CD8-positive, alpha-beta memory T cell (primary cell): ENCODE measurements around the gene CNTNAP5. TPM values are rescaled to one million over a fixed set of nuclear protein-coding genes. Genes with fewer than 3 reads are reported as not detected.

Experiments
- CTCF ChIA-PET: fragments of 350-600 bp; sonication (Branson Sonifier 250); formaldehyde crosslinking; loops from one replicate; lab custom pipeline; 2021; ENCODE audit warnings: antibody characterized with exemption; lab: Charles Lee
- POLR2A ChIA-PET: fragments of 350-600 bp; sonication (Branson Sonifier 250); formaldehyde crosslinking; loops from one replicate; lab custom pipeline; 2021; ENCODE audit warnings: antibody characterized with exemption; lab: Charles Lee
- DNase-seq, 5 donors: peaks; one replicate each; pipeline versions ENCODE4 v3.0.0 to v3.0.0-alpha.2; 2020 to 2022; ENCODE audit warnings: mixed read lengths in 1 of 5
- H3K27ac ChIP-seq: one replicate; pipeline ENCODE4 v1.7.0; 2013; ENCODE audit warnings: low read depth, mild to moderate bottlenecking, low read length, moderate library complexity
- H3K27me3 ChIP-seq: 2 replicates; pipeline ENCODE4 v1.7.0; 2013; ENCODE audit warnings: low read length, mild to moderate bottlenecking; ENCODE audit not compliant: insufficient read depth, poor library complexity, severe bottlenecking
- H3K36me3 ChIP-seq: 2 replicates; pipeline ENCODE4 v1.7.0; 2013; ENCODE audit warnings: mild to moderate bottlenecking, low read length, moderate library complexity; ENCODE audit not compliant: insufficient read depth
- H3K4me1 ChIP-seq: 2 replicates; pipeline ENCODE4 v1.7.0; 2013; ENCODE audit warnings: mild to moderate bottlenecking, low read length, moderate library complexity; ENCODE audit not compliant: insufficient read depth
- H3K4me3 ChIP-seq: 2 replicates; pipeline ENCODE4 v1.7.0; 2013; ENCODE audit warnings: mild to moderate bottlenecking, low read length
- H3K9me3 ChIP-seq: 2 replicates; pipeline ENCODE4 v1.7.0; 2013; ENCODE audit warnings: mild to moderate bottlenecking, low read length
- H3K27ac Mint-ChIP-seq, 8 donors: one replicate each; pipeline ENCODE4 v1.8.0; 2020 to 2021; ENCODE audit warnings: mixed read lengths in 8 of 8, mild to moderate bottlenecking in 6 of 8, inconsistent platforms in 3 of 8, moderate library complexity in 3 of 8
- H3K27me3 Mint-ChIP-seq, 2 donors: one replicate each; pipeline ENCODE4 v1.8.0; 2020 to 2021; ENCODE audit warnings: mixed read lengths in 2 of 2, mild to moderate bottlenecking in 1 of 2, moderate library complexity in 1 of 2
- H3K36me3 Mint-ChIP-seq, 3 donors: one replicate each; pipeline ENCODE4 v1.8.0; 2020 to 2021; ENCODE audit warnings: mixed read lengths in 3 of 3, inconsistent platforms in 1 of 3, mild to moderate bottlenecking in 1 of 3
- H3K4me1 Mint-ChIP-seq, 3 donors: one replicate each; pipeline ENCODE4 v1.8.0; 2020 to 2021; ENCODE audit warnings: mixed read lengths in 3 of 3, inconsistent platforms in 1 of 3, mild to moderate bottlenecking in 1 of 3
- H3K4me3 Mint-ChIP-seq, 7 donors: one replicate each; pipeline ENCODE4 v1.8.0; 2020 to 2021; ENCODE audit warnings: mixed read lengths in 7 of 7, mild to moderate bottlenecking in 6 of 7, moderate library complexity in 4 of 7, inconsistent platforms in 2 of 7
- H3K9me3 Mint-ChIP-seq, 5 donors: one replicate each; pipeline ENCODE4 v1.8.0; 2020 to 2022; ENCODE audit warnings: mixed read lengths in 5 of 5, mild to moderate bottlenecking in 3 of 5, moderate library complexity in 2 of 5, inconsistent platforms in 1 of 5
- polyA plus RNA-seq: library from polyadenylated mRNA; unstranded; fragments of 300-500 nt; fragmentation: Illumina TruSeq; gene quantifications from one replicate; pipeline ENCODE4 v1.2.3, GENCODE V29; 2021
- total RNA-seq, 2 experiments: library from RNA; stranded (reverse); gene quantifications; one replicate each; pipeline ENCODE4 v1.2.3, GENCODE V29; 2021

The CNTNAP5 gene
- total and polyA plus RNA-seq, 3 experiments from 2014 or later = not detected

DNA sequence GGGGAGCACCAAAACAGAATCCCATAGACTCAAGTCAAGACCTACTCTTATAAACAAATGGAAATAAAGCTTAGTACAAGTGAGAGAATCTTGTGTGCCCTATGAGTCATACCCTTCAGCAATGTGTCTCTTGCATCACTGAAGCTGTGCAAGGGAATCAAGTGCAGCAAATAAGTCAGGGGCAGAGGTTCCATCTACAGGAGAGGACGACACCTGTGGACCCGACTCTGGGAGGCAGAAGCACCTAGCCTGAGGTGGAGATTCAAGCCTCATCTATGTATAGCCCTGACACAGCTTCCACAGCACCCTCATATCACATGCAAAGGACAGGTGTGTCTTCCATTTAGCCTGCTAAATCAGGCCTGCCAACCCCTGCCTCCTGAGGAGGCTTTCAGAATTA is 298.2 kb downstream of the CNTNAP5 start:
- H3K27me3 Mint-ChIP-seq = peaks cover 0 to 2% of the 10 kb centered on the region in 2 donors
- H3K4me3 Mint-ChIP-seq = no peak overlapping the region
- DNase-seq = no peak

DNA sequence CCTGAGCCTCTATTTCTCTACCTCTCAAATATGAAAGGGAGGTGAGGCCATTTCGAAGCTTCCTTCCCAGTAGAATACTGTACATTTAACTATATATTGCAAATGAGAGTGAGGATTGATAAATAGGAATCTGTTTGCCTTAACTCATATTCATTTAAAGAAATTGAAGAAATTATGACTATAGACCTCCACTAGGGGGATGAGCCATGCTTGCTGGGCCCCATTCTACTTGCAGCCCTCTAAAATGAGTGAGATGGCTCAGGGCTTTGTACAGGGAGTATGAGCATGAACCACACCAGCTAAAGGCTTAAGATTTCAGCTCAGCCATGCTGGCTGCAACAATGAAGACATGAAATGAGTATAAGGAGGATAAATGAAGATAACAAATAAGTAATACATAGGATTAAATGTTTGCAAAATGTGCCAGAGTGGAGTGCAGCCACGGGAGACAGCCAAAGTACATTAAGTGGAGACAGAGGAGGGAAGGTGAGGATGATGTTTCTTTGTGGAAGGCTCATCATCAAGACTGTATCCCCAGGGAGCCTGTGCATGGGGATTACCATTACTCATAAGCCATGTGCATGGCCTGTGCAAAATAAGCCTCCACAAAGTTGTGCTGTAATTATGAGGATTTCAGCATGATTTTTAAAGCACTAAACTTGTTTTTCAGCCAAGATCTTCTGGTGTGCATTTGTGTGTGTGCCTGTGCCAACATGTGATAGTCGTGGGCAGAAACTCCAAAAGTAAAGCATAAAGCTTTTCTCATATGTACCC is 300.8 kb downstream of the CNTNAP5 start:
- no peaks in the 10 kb centered on the region for H3K36me3 Mint-ChIP-seq
- H3K27me3 Mint-ChIP-seq = peaks cover 0 to 2% of the 10 kb centered on the region in 2 donors
- H3K27ac Mint-ChIP-seq = no peak overlapping the region
- peaks cover 5 to 13% (median 10%) of the 10 kb centered on the region in 5 donors for H3K9me3 Mint-ChIP-seq
- POLR2A ChIA-PET = no interaction called here
- Histone ChIP-seq H3K36me3 (no peaks in the 10 kb centered on the region), H3K9me3 (no peaks in the 10 kb centered on the region), H3K4me1 (no peaks in the 10 kb centered on the region), H3K27me3 (no peaks in the 10 kb centered on the region), H3K4me3 (no peak overlapping the region), H3K27ac (no peak overlapping the region)
- no peak overlapping the region for H3K4me3 Mint-ChIP-seq
- CTCF ChIA-PET = no interaction called here
- H3K4me1 Mint-ChIP-seq = no peaks in the 10 kb centered on the region
- no peak for DNase-seq

More for the DNA sequence above, 298.2 kb downstream of the CNTNAP5 start:
- POLR2A ChIA-PET = no interaction called here
- Histone ChIP-seq H3K9me3 (no peaks in the 10 kb centered on the region), H3K27me3 (no peaks in the 10 kb centered on the region), H3K4me1 (no peaks in the 10 kb centered on the region), H3K36me3 (no peaks in the 10 kb centered on the region), H3K27ac (no peak overlapping the region), H3K4me3 (no peak overlapping the region)
- CTCF ChIA-PET = no interaction called here
- H3K9me3 Mint-ChIP-seq = peaks cover 4 to 22% (median 11%) of the 10 kb centered on the region in 5 donors
- H3K36me3 Mint-ChIP-seq = no peaks in the 10 kb centered on the region
- H3K27ac Mint-ChIP-seq = no peak overlapping the region
- H3K4me1 Mint-ChIP-seq = no peaks in the 10 kb centered on the region

DNA sequence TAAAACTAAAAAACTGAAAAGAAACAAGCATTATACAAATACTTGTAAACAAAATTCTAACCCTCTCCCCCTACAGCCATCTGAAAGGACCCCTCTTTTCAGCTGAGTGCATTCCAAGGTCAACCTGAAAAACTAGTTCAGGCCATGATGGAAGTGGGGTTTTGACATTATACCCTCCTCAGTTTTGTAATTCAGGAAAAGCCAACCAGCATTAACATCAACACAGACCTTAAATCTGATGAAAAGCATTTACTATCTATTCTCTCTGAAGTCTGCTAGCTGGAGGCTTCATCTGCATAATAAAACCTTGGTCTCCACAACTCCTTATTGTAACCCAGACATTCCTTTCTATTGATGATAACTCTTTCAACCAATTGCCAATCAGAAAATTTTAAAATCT is 302.2 kb downstream of the CNTNAP5 start:
- DNase-seq = no peak
- CTCF ChIA-PET = no interaction called here
- Histone ChIP-seq H3K27ac (no peak overlapping the region), H3K36me3 (no peaks in the 10 kb centered on the region), H3K4me3 (no peak overlapping the region), H3K9me3 (no peaks in the 10 kb centered on the region), H3K27me3 (no peaks in the 10 kb centered on the region), H3K4me1 (no peaks in the 10 kb centered on the region)
- H3K4me1 Mint-ChIP-seq = no peaks in the 10 kb centered on the region
- H3K9me3 Mint-ChIP-seq = peaks cover 5 to 12% (median 10%) of the 10 kb centered on the region in 5 donors
- peaks cover 0 to 2% of the 10 kb centered on the region in 2 donors for H3K27me3 Mint-ChIP-seq
- POLR2A ChIA-PET = no interaction called here
- H3K27ac Mint-ChIP-seq = no peak overlapping the region
- no peaks in the 10 kb centered on the region for H3K36me3 Mint-ChIP-seq
- no peak overlapping the region for H3K4me3 Mint-ChIP-seq

DNA sequence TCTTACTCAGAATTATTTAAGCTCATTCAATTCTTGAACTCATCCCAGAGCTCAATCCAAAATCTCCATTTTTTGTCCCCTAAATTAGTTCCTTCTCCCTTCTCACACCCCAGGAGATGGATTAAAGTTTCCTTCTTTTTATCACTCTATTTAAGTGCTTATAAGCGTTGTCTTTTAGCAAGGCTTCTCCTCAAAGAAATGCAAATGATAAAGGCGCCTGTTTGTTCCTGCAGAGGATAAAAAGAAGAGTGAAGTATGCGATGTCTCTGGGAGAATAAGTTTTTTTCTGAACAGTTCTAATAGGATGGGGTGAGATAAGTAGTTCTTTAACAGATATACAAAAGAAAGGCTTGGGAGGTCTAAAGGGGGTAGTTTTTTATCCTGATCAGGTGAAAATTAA is 303.3 kb downstream of the CNTNAP5 start:
- no peak for DNase-seq
- Histone ChIP-seq H3K9me3 (no peaks in the 10 kb centered on the region), H3K4me3 (no peak overlapping the region), H3K27me3 (no peaks in the 10 kb centered on the region), H3K36me3 (no peaks in the 10 kb centered on the region), H3K4me1 (no peaks in the 10 kb centered on the region), H3K27ac (no peak overlapping the region)
- H3K27me3 Mint-ChIP-seq = peaks cover 0 to 2% of the 10 kb centered on the region in 2 donors
- POLR2A ChIA-PET = no interaction called here
- H3K36me3 Mint-ChIP-seq = no peaks in the 10 kb centered on the region
- no peak overlapping the region for H3K4me3 Mint-ChIP-seq
- H3K4me1 Mint-ChIP-seq = no peaks in the 10 kb centered on the region
- H3K9me3 Mint-ChIP-seq = peaks cover 5 to 12% (median 10%) of the 10 kb centered on the region in 5 donors
- CTCF ChIA-PET = no interaction called here
- no peak overlapping the region for H3K27ac Mint-ChIP-seq

DNA sequence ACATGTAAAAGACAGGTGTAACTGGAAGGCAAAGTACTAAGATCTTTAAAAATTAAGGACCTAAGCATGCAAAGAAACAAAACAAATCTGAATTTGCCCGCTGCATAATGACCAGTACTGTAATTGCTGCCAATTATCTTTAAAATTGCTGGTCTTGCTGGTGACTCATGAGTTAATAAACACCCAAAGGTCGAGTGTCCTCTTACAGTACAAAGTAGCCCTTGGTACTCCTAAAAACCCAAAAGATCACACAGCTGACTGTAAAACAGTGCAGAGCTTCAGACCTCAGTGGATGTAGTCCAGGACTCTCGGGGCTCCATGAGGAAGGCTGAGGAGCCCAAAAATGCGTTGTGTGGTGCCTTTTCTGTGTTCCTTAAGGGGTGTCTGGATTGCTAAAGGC is 308.7 kb downstream of the CNTNAP5 start:
- Histone ChIP-seq H3K9me3 (no peaks in the 10 kb centered on the region), H3K27me3 (no peaks in the 10 kb centered on the region), H3K36me3 (no peaks in the 10 kb centered on the region), H3K4me1 (no peaks in the 10 kb centered on the region), H3K27ac (no peak overlapping the region), H3K4me3 (no peak overlapping the region)
- Mint-ChIP-seq H3K27ac (peak overlapping the region in 1 of 8 donors; percentile 18), H3K9me3 (peaks cover 2 to 18% (median 8%) of the 10 kb centered on the region in 5 donors), H3K27me3 (no peaks in the 10 kb centered on the region), H3K4me1 (no peaks in the 10 kb centered on the region), H3K36me3 (no peaks in the 10 kb centered on the region), H3K4me3 (no peak overlapping the region)
- ChIA-PET POLR2A (no interaction called here), CTCF (no interaction called here)
- DNase-seq = no peak

DNA sequence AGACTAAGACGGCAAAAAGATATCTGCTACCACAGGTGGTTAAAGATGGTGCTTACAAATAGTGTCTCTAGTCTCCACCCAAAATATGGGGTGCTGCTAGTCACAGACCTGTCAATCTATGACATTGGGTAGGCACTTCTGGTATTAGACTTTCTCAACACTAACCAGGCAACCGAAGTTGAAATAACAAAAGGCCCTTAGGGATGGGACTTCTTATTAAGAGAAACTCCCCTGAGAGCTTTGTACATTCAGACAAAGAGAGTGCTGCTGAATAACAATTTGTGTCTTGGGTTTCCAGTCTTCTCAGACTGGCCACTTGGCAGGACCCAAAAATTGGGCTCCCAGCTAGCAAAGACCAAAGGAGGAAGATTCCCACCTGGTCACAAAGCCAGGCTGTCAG is 310.0 kb downstream of the CNTNAP5 start:
- H3K4me1 ChIP-seq = no peaks in the 10 kb centered on the region
- Mint-ChIP-seq H3K4me1 (no peaks in the 10 kb centered on the region), H3K27me3 (peaks cover 0 to 2% of the 10 kb centered on the region in 2 donors), H3K36me3 (no peaks in the 10 kb centered on the region), H3K9me3 (peaks cover 5 to 31% (median 8%) of the 10 kb centered on the region in 5 donors), H3K4me3 (no peak overlapping the region), H3K27ac (peak overlapping the region in 1 of 8 donors; percentile 75)
- ChIA-PET CTCF (no interaction called here), POLR2A (no interaction called here)
- H3K36me3 ChIP-seq = no peaks in the 10 kb centered on the region
- no peak for DNase-seq
- no peak overlapping the region for H3K4me3 ChIP-seq
- H3K9me3 ChIP-seq = no peaks in the 10 kb centered on the region
- no peaks in the 10 kb centered on the region for H3K27me3 ChIP-seq
- H3K27ac ChIP-seq = no peak overlapping the region

DNA sequence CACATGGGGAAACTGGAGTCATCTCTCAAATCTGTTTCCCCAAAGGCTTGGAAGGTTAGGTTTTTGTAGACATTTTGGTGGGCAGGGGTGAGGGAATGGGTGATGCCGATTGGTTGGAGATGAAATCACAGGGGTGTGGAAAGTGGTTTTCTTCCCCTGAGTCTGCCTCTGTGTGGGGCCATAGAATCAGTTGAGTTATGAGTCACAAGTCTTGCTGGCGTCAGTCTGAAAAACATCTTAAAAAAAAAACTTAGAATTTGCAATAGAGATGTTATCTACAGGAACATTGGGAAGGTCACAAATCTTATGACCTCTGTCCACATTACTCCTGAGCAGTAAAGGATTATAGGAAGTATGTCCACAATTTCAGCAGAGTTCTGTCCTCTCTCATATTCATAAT is 314.6 kb downstream of the CNTNAP5 start:
- H3K27ac ChIP-seq = no peak overlapping the region
- Mint-ChIP-seq H3K27ac (no peak overlapping the region), H3K4me3 (no peak overlapping the region), H3K9me3 (peaks cover 6 to 33% (median 9%) of the 10 kb centered on the region in 5 donors), H3K4me1 (no peaks in the 10 kb centered on the region), H3K27me3 (peaks cover 0 to 2% of the 10 kb centered on the region in 2 donors), H3K36me3 (no peaks in the 10 kb centered on the region)
- no peaks in the 10 kb centered on the region for H3K4me1 ChIP-seq
- DNase-seq = no peak
- no peak overlapping the region for H3K4me3 ChIP-seq
- H3K9me3 ChIP-seq = no peaks in the 10 kb centered on the region
- CTCF ChIA-PET = no interaction called here
- POLR2A ChIA-PET = no interaction called here
- H3K36me3 ChIP-seq = no peaks in the 10 kb centered on the region
- H3K27me3 ChIP-seq = no peaks in the 10 kb centered on the region

DNA sequence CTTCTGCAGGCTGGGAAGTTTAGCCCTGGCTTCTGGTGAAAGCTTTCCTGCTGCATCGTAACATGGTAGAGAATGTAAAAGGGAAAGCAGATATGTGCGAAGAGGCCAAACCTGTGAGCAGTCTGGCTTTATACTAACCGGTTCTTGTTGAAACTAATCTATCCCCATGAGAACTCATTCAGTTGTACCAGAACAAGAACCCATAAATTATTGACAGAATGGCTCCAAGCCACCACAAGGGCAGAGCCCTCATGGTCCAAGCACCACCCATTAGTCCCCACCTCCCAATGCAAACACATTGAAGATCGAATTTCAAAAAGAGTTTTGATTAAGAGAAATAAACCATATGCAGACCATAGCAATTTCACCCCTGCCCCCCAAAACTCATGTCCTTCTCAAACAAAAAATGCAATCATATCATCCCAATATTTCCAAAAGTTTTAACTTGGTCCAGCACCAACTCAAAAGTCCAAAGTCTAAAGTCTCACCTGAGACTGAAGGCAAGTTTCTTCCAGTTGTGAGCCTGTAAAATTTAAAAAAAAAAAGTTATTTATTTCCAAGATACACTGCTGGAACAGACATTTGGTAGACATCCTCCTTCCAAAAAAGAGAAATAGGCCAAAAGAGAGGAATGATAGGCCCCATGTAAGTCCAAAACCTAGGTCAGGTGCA is 318.9 kb downstream of the CNTNAP5 start:
- Mint-ChIP-seq H3K4me3 (no peak overlapping the region), H3K9me3 (peaks cover 4 to 22% (median 9%) of the 10 kb centered on the region in 5 donors), H3K36me3 (no peaks in the 10 kb centered on the region), H3K4me1 (no peaks in the 10 kb centered on the region), H3K27ac (no peak overlapping the region), H3K27me3 (peaks cover 0 to 2% of the 10 kb centered on the region in 2 donors)
- H3K4me1 ChIP-seq = no peaks in the 10 kb centered on the region
- no peak for DNase-seq
- POLR2A ChIA-PET = no interaction called here
- CTCF ChIA-PET = no interaction called here
- no peak overlapping the region for H3K4me3 ChIP-seq
- no peaks in the 10 kb centered on the region for H3K27me3 ChIP-seq
- no peaks in the 10 kb centered on the region for H3K9me3 ChIP-seq
- H3K36me3 ChIP-seq = no peaks in the 10 kb centered on the region
- H3K27ac ChIP-seq = no peak overlapping the region
